OCI-LY3 (cell line): Measurements from ENCODE around the gene FEN1.

Experiments used
- EZH2phosphoT487 ChIP-seq: fragments of 200-600 bp; shearing (Covaris generic); IDR thresholded peaks from 2 replicates; pipeline ENCODE4 v1.6.1; 2018; ENCODE audit warnings: antibody characterized with exemption, mixed run types, low read depth
- TF ChIP-seq, protein P1 (sequence below): fragments of 200-600, 300-600 bp; sonication (generic); IDR thresholded peaks from 2 replicates; pipeline ENCODE4 v1.5.1; 2014; ENCODE audit warnings: antibody characterized with exemption, low read length, low read depth

GRCh38 chr11:61810671-61811175, 18.0 kb downstream of the FEN1 start:
- TF ChIP-seq, protein P1, sequence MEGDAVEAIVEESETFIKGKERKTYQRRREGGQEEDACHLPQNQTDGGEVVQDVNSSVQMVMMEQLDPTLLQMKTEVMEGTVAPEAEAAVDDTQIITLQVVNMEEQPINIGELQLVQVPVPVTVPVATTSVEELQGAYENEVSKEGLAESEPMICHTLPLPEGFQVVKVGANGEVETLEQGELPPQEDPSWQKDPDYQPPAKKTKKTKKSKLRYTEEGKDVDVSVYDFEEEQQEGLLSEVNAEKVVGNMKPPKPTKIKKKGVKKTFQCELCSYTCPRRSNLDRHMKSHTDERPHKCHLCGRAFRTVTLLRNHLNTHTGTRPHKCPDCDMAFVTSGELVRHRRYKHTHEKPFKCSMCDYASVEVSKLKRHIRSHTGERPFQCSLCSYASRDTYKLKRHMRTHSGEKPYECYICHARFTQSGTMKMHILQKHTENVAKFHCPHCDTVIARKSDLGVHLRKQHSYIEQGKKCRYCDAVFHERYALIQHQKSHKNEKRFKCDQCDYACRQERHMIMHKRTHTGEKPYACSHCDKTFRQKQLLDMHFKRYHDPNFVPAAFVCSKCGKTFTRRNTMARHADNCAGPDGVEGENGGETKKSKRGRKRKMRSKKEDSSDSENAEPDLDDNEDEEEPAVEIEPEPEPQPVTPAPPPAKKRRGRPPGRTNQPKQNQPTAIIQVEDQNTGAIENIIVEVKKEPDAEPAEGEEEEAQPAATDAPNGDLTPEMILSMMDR: no peak
- TF ChIP-seq EZH2phosphoT487: no peak
